Stimulated activated CD8-positive, alpha-beta memory T cell treated with anti-CD3 and anti-CD28 coated beads, Interleukin-7, amount 100 ng/mL, for 1 hour (primary cell): ENCODE data around the gene VPS16.
"Not testable (repeated sequence)": the region's sequence is repeated elsewhere in the genome, so short reads cannot be mapped to it uniquely, and the experiment has no call there.

Experiments
- DNase-seq, 2 donors: peaks; one replicate each; pipeline ENCODE4 v3.0.0-alpha.2; 2020; ENCODE audit warnings: low read depth in 2 of 2

The VPS16 gene

DNA sequence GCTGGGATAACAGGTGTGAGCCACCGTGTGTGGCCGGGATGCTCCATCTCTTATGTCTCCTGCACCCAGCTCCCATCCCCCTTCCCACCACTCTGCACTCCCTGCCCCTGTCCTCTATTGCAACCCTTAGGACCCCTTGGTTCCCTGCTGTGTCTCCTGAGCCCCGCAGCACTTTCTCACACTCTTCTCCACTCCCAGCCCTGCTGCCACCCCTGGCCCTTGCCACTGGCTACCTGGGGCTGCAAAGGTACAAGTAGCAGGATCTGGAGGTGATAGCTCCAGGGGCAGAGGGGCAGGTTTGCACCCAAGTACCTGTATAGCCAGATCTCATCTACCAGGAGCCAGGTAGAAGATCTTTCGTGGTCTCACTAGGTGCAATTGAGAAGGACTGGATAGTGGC lies 33.5 kb upstream of the VPS16 start:
- DNase-seq, result no peak

DNA sequence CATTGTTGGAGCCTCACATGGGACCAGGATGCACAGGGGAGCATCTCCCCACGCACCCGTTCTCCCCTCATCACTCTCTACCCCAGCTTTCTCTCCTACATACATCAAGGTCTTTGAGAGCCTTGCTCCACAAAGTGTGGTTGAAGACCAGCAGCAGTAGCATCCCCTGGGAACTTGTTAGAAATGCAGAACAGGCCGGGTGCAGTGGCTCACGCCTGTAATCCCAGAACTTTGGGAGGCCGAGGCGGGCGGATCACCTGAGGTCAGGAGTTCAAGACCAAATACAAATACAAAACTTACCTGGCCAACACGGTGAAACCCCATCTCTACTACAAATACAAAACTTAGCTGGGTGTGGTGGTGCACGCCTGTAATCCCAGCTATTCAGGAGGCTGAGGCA lies 32.6 kb upstream of the VPS16 start:
- not testable (repeated sequence) for DNase-seq

- no peak for DNase-seq
These were observed 30.9 kb upstream of the VPS16 start for GRCh38 chr20:2809690-2810089.

GRCh38 chr20:2812189-2812588 lies 28.4 kb upstream of the VPS16 start:
- DNase-seq, result no peak

DNA sequence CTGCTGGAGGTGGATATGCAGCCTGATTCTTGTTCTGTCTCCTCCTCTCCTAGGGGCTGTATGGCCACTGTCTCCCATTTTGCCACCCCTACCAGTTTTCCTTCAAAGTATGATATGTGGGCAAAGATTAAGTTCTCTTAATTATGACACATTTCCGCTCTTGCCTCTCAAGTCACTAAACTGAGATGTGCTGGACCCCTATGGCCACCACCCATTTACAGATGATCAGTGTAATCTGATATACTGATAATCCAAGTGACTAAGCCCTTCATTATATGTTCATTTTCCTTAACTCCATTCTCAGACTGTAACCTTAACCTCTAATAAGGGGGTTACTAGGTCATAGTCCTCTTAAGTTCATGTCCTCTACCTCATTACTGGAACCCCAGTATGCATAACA lies 26.5 kb upstream of the VPS16 start:
- DNase-seq, result no peak

DNA sequence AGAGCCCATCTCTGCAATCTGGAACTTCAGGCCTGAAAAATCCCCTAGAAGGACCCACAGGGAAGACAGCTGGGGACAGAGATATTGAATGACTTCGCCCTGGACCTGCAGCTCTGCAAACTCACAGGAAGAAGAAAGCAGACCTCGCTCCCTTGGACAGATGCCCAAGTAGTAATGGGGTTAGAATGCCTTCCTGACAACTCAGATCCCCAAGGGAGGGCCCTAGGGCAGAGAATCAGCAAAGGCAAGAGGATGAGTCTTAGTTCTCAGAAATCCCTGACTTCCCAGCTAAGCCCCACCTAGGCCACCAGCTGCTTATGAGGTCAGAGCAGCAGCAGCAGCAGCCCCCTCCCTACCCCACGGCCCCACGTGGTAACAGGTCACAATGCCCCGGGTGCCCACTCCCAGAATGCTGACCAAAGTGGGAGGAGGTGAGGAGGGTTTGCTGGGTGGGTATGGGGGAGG lies 25.9 kb upstream of the VPS16 start, which contains the start of gene C20orf141:
Gene C20orf141 (plus strand): TSS at position 401 of the 465 bp plus-strand sequence. CDS start 198 bp downstream, outside the sequence.
- DNase-seq, result no peak

- DNase-seq, result no peak
These were observed 25.2 kb upstream of the VPS16 start for GRCh38 chr20:2815242-2815900.

DNA sequence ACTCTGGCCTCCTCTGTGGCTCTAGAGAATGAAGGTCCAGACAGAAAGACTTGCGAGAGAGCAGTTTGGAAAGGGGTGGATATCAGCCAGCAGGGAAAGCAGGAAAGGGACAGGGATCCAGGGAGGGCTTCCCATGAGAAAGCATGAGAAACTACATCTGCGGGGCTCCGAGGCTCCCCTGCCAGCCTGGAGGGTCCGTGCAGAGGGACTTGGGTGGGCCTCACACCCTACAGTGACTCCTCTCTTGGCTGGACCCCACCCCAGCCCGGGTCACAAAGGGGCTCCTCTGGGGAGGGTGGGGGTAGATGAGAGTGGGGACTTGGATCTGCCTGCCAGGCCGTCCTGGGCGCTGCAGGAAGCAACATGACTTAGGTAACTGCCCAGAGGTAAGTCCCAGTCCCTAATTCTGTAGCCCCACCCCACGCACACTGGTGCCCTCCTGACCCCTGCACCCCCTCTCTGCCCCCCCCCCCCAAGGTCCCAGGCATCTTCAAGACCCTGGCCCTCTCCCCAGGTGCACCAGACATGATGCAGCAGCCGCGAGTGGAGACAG lies 24.4 kb upstream of the VPS16 start, which contains the start of gene TMEM239:
Gene TMEM239 (plus strand): TSS at position 335 of the 553 bp plus-strand sequence. CDS start 191 bp downstream, at position 526.
- no peak for DNase-seq

DNA sequence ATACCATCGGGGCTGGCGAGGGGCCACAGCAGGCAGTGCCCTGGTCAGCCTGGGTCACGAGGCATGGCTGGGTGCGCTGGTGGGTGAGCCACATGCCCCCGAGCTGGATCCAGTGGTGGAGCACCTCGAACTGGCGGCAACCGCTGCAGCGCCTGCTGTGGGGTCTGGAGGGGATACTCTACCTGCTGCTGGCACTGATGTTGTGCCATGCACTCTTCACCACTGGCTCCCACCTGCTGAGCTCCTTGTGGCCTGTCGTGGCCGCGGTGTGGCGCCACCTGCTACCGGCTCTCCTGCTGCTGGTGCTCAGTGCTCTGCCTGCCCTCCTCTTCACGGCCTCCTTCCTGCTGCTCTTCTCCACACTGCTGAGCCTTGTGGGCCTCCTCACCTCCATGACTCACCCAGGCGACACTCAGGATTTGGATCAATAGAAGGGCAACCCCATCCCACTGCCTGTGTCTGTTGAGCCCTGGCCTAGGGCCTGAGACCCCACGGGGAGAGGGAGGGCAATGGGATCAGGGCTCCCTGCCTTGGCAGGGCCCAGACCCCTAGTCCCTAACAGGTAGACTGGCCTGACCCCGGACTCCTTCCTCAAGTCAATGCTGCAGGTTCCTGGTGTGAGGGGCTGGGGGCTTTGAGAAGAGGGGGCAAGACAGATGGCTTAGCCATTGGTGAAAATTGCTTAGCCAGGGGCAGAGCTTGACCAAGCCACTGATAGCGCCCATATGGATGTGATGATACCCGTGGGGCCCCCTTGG lies 23.8 kb upstream of the VPS16 start:
- no peak for DNase-seq

DNA sequence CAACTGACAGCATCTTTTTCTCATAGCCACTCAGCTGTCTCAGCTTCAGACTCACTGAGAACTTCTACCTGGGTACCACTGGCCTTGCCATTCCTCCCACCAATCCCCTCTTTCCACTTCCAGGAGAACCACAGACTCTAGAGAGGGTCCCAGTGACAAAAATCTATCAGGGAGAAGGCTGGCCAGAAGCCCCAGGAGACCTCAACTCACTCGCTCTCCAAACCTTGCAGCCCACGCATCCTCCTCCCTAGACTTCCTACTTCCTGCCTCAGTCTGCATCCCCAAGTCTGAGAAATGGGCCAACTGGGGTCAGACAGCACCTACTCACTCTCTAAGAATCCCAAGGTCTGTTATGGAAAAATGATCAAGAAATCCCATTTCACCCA lies 23.2 kb upstream of the VPS16 start:
- DNase-seq, result no peak

DNA sequence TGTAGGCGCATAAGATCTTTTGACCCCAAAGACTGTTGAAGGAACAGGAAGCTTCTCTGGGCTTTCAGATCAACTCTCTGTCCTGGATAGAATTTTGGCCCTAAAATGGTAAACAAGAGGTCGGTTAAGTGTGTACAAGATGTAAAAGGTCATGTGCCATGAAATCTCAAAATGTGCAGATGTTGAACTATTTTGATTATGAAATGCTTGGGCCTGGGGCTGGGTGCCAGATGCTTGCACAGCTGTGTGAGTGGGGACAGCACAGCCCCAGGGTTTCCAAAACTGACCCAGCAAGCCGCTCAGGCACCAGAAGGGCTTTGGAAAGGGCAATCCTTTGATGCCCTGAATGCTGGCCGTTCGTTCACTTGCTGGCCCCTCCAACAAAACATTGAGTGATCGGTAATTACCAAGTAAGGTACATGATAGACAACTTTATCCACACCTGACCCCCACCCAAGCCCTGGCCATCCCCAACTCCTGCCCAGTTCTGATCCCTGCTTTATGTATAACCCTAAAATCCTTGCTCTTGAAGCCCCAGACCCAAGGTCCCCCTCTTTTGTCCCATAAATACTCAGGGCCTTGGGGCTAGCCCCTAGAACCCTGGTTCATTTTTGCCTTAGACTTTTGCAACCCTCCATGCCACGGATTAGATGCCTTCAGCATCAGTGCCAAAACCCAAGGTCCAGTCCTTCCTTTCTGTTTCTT lies 22.5 kb upstream of the VPS16 start:
- DNase-seq, result no peak

GRCh38 chr20:2820084-2820895 lies 20.3 kb upstream of the VPS16 start:
- DNase-seq, result no peak

DNA sequence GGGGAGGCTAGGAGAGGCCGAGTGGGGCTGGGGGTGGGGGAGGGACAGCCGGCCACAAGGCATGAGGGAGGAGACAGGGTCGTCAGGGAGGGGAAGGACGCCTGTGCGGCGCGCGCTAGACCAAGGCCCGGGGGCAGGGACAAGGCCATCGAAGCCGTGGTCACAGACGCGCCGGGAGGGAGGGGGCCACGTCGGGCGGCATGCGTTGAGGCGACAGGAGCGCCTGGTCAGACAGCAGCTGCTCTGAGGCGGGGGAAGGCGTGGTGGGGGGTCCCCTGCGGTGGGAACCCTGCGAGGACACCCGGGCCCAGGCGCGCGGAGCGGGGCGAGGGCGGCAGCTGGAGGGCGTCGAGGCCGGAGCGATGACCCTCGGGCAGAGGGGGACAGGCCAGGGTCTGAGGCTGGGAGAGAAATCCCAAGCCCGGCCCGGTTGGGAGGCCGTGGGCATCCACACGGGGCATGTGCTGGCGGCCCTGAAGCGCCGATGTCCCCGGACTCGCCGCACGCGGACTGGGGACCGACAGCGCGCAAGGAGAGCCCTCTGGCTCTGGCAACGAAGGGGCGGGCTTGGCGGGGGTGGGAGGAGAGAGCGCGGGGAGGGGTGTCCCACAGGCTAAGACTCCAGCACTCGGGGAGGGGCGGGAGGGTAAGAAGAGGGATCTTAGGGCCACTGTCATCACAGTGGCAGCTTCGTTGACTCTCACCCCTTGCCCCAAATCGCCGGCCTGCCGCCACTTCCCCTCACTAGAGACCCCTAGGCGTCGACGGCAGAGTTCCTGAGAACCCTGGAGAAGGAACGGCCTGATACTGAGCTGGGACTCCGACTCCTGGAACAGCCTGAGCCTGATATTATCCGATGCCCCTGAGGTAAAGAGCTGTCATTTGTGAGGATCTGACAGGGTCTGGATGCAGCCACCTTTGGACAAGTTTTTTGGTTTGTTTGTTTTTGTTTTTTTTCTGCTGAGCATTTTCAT lies 19.4 kb upstream of the VPS16 start:
- no peak for DNase-seq

DNA sequence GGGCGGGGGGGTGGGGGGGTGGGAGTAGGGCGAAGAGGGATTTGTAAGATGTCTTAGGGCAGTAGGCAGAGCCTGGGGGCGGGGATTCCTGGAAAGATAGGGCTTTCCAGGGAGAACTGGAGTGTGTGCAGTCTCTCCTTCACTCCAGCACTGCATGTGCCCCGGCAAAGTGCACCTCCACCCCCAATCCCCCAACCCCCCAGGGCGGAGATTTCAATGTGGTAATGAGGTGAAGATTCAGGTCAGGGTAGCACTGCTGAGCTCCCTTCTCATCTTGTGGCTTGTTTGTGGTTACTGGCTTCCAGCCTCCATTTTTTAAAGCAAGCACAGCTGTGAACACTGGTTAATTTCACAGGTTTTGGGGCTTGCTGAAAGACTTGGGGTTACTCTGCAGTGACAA lies 18.5 kb upstream of the VPS16 start:
- no peak for DNase-seq

DNA sequence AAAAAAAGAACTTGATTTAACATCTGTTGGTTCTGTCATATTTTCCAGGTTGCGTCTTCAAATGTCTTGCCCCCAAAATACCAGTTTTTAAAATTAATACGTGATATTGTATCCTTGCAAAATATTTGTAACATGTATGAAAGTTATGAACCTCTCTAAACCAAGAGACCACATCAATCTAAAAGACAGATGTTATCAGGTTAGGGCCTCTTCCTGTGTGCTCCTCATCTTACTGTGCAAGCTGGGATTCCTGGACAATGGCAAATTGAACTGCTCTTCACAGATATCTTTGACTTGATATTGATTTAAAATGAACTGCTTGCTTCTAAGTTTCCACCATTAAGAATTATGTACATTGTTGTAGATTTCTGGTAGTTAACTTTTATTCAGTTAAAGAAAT lies 14.8 kb upstream of the VPS16 start:
- no peak for DNase-seq

DNA sequence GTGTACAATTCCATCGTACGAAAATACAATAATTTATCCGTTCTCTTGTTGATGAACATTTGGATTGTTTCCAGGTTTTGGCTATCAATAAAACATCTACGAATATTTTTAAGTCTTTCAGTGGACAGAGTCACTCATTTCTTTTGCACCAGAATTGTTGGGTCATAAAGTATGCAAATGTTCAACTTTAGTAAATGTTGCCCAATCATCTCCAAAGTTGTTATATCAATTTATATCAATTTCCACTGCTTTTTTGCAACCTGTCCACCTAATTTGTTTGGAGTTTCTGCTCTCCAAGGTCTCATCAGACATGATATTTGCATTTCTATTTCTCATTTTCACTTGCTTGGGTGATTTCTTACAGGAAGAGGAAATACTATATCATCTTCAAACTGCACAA lies 13.9 kb upstream of the VPS16 start:
- no peak for DNase-seq

DNA sequence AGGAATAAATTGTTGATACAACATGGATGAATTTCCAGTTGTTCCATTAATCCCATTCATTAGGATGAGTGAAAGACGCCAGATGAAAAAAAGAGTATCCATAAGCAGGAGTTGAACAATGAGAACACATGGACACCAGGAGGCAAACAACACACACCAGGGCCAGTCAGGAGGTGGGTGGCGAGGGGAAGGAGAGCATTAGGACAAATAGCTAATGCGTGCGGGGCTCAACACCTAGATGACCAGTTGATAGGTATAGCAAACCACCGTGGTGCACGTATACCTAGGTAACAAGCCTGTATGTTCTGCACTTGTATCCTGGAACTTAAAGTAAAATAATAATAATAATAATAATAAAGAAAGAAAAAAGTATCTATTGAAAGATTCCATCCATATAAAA lies 11.2 kb upstream of the VPS16 start:
- no peak for DNase-seq

GRCh38 chr20:2831206-2831605 lies 9.3 kb upstream of the VPS16 start:
- not testable (repeated sequence) for DNase-seq

DNA sequence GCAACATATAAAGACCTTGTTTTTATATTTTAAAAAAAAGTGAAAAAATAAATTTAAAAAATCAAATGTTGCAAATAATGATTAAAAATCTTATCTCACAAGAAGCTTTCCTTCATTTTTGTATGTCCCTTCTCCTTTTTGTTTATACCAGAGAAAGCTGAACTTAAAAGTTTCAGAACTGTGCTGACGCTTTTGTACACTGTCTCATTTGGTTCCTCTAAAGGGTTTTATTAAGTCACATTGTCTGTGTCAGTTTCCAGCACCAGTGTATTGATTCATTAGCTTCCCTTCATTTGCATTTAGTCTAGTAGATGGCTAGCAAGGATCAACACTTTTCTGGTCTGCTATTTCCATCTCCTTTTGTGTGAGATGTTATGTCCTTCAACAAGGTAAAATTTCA lies 6.8 kb upstream of the VPS16 start:
- no peak for DNase-seq

DNA sequence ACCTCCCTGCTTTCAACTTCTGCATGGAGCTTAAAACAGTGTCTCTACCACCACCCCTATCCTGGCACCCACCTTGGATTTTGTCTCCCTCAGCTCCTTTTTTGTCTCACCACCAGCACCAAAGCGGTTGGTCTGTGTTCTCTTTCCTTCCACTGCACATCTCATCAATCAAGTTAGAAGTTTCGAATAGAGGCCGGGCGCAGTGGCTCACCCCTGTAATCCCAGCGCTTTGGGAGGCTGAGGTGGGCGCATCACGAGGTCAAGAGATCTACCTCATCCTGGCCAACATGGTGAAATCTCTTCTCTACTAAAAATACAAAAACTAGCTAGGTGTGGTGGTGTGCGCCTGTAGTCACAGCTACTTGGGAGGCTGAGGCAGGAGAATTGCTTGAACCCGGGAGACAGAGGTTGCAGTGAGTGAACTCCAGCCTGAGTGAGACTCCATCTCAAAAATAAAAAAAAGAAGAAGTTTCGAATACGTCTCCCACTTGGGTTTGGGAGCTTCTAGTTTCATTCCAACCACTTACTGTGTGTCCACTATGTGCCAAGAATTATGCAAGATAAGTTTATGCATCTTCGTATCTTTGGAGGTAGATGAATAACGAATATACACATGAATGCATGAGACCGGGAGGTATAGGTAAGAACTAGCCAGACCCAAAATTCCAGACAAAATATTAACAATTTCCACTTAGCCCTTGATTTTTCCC lies 6.0 kb upstream of the VPS16 start:
- no peak for DNase-seq
